NB4 (cell line): ENCODE results near the gene DCP1B.

Experiments used
- TF ChIP-seq, protein P1 (sequence below): IDR thresholded peaks from one replicate; pipeline ENCODE4 v1.5.1; 2012; ENCODE audit warnings: low read depth, low read length
- TF ChIP-seq, protein P2 (sequence below): IDR thresholded peaks from 2 replicates; pipeline ENCODE4 v1.6.1; 2011; ENCODE audit warnings: low read depth, low read length

DNA sequence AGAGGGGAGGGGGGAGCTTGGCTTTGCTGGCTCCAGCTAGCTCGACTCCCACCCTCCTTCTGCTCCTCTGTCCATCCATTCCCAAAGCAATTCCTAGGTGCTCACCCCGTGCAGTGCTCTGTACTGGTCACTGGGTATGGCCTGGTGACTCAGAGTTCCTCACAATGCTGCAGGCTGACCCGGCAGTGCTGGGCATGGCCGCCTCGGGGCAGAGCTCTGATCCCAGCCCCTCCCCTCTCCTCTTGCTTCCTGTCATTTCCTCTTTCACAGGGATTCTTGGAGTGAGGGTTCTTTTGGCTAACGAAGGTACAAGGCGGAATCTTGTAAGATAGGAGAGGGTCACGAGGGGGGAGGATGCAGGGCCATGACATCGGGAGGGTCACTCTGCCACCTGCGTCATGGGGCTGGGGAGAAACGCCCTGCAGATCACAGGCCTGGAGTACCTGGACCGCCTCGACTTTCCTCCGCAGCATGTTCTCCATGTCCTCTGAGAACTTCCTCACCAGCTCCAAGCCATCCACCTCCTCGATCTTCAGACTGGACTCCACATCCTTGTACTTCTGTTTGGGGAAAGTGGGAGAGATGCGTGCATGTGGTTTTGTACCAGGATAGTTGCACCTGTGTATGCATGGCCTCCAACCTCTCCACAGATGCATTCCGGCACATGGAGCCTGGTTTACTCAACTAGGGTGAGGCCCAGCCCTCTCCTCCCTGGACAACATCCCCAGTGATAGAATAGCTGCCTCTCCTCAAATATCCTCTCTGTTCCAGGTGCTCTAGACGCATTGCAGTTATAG is 91.5 kb downstream of the DCP1B start:
- TF ChIP-seq, protein P1, sequence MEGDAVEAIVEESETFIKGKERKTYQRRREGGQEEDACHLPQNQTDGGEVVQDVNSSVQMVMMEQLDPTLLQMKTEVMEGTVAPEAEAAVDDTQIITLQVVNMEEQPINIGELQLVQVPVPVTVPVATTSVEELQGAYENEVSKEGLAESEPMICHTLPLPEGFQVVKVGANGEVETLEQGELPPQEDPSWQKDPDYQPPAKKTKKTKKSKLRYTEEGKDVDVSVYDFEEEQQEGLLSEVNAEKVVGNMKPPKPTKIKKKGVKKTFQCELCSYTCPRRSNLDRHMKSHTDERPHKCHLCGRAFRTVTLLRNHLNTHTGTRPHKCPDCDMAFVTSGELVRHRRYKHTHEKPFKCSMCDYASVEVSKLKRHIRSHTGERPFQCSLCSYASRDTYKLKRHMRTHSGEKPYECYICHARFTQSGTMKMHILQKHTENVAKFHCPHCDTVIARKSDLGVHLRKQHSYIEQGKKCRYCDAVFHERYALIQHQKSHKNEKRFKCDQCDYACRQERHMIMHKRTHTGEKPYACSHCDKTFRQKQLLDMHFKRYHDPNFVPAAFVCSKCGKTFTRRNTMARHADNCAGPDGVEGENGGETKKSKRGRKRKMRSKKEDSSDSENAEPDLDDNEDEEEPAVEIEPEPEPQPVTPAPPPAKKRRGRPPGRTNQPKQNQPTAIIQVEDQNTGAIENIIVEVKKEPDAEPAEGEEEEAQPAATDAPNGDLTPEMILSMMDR, result no peak
- TF ChIP-seq, protein P2, sequence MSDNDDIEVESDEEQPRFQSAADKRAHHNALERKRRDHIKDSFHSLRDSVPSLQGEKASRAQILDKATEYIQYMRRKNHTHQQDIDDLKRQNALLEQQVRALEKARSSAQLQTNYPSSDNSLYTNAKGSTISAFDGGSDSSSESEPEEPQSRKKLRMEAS, result no peak
